GM19467 (cell line): ENCODE results near the gene CTNNAL1.
A peak's percentile ranks its signal among the peaks of the same experiment; 100 is the strongest.
"Not testable (repeated sequence)": the region's sequence is repeated elsewhere in the genome, so short reads cannot be mapped to it uniquely, and the experiment has no call there.

Experiments used
- ATAC-seq: cut with Tn5 transposase; IDR thresholded peaks from one replicate; pipeline ENCODE4 v1.9.1; 2021; ENCODE audit warnings: mild to moderate bottlenecking, moderate library complexity; ENCODE audit not compliant: unreplicated experiment

CTNNAL1 gene

DNA sequence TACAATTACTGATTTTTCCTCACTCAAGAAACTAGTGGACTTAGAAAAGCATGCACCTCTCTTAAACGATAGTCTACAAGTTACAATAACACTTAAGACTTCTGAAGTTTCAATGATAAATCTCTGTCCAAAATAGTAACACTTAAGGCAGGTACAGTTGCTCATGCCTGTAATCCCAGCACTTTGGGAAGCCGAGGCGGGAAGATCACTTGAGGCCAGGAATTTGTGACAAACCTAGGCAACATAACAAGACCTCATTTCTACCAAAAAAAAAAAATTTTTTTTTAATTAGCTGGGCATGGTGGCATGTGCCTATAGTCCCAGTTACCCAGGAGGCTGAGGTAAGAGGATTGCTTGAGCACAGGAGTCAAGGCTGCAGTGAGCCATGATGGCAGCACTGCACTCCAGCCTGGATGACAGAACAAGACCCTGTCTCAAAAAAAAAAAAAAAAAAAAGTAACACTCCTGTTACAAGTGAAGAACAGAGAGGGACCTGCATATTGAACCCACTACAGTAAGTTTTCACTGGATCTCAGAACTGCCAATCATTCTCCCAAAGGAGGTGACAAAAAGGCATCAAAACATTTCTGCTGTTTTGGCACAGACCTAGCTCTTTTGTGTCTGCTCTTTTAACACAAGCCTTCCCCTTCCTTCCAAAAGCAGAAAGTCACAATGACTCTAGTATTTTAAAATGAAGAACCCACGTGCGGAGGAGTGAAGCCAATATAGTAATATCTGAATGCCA lies 75.6 kb downstream of the CTNNAL1 start:
- no peak for ATAC-seq

DNA sequence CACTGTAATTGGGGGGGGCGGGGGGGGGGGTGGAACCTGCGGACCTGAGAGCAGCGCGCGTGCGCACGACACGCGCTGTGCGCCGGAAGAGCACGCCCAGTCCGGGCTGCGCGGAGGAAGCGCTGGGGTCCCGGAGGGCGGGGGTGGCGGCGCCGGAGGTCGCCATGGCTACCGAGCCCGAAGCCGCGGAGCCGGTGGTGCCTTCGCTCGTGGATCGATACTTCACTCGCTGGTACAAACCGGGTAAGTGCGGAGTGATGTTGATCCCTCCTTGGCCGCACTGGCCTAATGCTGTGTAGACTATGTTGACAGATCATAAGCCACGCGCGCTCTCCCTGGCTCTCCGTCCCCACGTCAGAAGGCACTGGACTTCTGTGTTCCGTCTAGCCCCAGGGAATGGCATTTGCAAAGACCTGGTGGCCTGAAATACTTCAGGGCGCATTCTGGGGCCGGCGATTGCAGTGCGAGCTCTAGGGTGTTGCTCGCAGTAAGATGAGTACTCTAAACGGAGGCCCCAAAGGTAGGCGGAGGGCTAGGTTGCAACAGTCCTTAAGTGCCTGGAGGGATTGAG lies 78.9 kb downstream of the CTNNAL1 start, which contains the start of gene ABITRAM:
ABITRAM (plus strand) TSS at position 78 of the 571 bp plus-strand sequence; CDS start at position 165, 87 bp downstream.
- ATAC-seq, result peak; percentile 79

DNA sequence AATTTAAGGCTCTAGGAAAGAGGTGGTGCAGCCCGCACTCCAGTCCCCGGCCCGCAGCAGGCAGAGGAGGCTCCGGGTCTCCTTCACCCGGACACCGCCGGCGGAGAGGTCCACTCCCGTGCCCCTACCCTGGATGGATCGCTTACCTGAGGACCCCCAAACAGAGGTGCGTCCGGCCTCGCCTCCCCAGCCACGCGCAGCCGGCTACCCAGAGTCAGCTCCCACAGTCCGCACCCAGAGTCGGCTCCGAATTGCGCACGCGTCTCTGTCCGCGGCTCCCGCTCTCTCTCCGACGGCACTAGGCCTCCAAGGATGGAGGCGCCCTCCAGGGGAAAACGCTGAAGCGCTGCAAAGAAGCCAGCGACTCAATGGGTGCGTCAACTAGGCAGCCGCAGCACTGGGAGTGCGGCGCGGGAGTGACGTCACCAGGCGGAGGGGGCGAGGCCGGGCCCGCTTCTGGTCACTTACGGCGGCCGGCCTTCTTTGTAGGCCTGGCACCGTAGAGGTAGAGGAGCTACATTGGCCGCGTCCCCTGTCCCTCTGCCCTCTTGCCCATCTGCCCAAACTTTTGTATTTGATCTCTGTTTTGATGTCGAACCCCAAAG lies 79.5 kb downstream of the CTNNAL1 start, which contains the start of gene ELP1:
ELP1 (minus strand) TSS at position 407 of the 605 bp plus-strand sequence. CDS start 2,978 bp downstream, outside the sequence.
- peak; percentile 84 for ATAC-seq

DNA sequence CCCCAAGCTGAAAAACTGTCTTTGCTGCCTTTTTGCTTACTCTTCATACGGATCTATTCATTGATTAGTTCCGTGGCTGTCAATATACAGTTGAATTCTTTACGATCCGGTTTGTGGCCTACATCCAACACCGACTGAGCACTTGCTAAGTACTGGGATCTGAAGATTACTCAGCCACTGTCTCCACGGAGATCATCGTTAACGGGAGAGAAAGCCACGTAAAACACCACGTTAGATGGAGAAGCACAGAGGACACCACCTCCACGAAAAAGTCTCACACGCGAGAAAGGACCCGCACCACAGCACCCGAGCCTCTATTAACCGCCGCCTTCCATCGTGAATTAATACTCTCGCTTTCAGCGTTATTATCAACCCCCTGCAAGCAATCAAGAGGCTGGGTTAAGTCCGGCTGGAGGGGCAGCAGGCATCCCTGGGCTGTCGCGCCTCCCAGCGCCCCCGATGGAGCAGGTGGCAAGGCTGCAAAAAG lies 80.0 kb downstream of the CTNNAL1 start:
- ATAC-seq, result no peak

DNA sequence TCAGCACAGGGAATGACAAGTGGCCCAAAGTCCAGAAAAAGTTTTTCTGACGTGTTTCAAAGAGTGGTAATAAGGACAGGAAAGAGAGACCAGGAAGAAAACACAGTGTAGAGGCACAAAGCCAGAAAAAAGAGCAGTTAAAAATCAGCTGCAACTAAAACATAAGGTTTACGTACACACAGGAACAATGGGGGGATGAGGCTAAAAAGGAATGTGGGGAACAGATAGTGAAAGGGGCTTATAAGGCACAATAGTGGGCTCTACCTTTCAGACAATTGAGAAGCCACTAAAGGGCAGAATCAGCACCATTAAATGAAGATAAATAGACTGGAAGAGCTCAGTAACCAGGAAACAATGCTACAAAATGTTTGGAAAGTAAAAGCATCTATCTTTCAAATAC lies 84.9 kb downstream of the CTNNAL1 start:
- ATAC-seq, result no peak

DNA sequence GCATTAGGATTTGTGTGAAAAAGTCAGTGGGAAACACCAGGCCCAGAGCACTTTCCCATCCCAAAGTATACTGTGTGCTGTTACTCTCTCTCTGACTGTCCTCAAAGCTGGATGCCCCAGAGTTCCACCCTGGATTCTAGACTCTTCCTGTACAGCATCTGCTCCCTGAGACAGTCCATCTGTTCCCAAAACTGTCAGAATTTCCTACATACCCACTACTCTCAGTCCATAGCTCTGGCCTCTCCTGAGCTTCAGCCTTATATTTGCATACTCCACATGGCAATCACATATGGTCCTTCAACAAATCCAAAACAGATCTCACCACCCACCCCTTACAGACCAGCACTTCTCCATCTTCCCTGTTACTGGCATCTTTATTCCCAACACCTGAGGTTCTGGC lies 88.8 kb downstream of the CTNNAL1 start:
- ATAC-seq, result no peak

DNA sequence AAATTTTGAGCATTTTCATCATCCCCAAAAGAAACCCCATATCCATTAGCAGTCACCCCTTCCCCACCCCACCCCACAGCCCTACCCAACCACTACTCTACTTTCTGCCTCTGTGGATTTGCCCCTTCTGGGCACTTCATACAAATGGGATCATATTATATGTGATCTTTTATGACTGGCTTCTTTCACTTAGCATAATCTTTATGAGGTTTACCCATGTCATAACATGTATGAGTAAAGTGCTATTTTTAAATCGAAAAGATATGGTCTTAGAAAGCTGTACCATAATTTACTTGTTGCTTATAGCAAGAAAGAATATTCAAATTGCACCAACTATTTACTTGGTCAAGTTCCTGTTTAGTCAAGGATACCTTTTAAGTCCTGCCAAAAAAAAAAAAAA lies 92.1 kb downstream of the CTNNAL1 start:
- no peak for ATAC-seq

DNA sequence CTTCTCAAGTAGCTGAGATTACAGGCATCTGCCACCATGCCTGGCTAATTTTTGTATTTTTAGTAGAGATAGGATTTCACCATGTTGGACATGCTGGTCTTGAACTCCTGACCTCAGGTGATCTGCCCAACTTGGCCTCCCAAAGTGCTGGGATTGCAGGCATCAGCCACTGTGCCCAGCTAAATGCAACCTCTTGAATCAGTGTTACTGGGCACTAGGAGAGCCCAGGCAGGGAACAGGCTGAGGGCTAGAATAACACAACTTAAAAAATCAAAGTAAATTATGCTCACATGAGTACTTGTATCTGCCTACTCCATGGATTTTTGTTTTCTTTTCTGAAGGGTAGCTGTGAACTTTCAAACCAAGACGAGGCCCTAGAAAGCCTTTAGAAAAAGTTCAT lies 92.9 kb downstream of the CTNNAL1 start:
- ATAC-seq, result not testable (repeated sequence)

DNA sequence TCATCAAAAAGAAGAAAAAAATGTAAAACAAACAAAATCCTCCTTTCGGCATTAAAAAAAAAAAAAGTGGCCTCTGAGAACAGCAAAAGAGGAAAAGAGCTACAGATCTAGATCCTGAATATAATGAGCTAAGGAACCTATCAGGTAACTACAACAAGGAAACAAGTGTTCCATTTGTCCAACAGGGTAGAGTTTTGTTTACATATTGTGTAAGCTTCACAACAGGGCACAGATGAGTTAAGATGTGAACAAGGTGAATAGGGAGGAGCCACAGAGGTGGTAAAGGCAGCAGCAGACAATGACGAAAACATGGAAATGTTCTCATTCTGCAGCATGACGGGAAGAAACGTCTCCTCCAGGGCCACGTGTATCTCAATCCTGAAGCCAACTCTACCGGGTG lies 93.8 kb downstream of the CTNNAL1 start:
- ATAC-seq, result no peak

DNA sequence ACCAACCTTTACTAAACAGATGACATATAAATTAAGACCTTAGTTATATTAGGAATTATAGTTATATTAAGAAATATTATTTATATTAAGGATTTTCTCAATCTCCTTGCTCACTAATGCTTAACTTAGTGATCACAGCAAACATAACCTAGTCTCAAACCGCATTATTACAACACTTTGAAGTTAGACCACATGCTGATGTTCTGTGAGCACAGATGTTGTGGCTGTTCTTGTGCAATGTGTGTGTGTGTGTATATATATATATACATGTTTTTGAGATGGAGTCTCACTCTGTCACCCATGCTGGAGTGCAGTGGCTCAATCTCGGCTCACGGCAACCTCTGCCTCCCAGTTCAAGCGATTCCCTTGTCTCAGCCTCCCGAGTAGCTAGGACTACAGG lies 99.9 kb downstream of the CTNNAL1 start:
- no peak for ATAC-seq

DNA sequence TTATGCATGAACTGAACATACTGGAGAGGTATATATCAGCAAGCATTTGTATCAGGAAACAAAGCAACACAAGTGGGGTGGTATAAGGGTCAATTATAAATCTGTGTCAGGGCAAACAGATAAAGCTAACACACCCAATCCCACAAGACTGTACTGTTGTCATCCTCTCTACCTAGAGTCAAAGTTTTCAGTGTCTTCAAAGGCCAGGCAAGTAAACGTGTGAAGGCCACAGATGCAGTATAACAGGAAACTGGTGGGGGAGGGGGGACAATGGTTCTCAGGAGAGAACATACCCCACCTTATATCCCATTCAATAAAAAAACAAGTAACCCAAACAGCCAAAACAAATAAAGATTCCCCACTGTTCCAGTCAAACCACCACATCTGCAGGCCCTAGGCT lies 101.5 kb downstream of the CTNNAL1 start:
- ATAC-seq, result no peak

DNA sequence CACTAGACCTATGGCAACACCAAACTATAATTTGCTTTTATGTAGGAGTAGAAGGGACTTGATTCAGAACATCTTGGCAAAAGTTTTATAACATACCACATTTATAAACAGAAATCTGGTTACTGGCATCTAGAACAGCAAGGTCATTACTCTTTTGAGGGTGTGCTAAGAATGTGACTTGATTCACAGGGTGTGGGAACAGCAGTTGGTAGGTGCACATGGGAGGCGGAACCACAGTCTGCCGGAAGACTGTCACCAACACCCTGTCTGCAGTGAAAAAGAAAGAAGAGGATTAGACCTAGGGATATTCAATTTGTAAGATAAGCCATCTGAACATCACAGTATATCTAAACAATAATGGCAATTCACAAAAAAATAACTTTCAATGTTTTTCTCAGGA lies 102.4 kb downstream of the CTNNAL1 start:
- ATAC-seq, result no peak

DNA sequence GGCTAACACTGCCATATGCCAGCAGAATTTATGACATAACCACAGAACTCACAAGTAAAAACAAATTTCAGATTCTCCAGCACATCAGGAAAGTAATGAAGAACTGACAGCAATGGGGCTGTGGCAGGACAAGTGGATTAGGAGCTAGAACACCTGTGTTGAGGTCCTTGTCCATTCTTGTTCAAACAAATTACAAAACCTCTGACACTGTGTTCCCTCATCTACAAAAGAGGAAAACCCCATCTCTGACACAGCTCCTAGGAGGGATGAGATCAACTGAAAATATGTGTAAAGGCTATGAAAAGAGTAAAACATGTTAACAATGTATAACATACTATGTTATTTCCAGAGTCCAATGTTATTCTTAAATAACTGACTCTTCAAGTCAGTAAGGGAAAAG lies 102.9 kb downstream of the CTNNAL1 start:
- no peak for ATAC-seq

DNA sequence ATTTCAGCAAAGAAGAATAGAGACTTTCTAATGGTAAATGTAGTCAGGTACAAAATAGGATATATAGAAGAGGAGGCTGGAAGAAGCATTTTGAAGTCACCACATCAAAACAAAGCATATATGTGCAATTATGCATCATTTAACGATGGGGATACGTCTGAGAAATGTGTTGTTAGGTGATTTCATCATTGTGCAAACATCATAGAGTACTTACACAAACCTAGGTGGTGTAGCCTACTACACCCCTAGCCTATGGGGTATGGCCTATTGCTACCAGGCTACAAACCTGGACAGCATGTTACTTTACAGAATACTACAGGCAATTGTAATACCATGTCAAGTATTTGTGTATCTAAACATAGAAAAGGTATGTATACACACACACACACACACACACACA lies 107.8 kb downstream of the CTNNAL1 start:
- ATAC-seq, result no peak

DNA sequence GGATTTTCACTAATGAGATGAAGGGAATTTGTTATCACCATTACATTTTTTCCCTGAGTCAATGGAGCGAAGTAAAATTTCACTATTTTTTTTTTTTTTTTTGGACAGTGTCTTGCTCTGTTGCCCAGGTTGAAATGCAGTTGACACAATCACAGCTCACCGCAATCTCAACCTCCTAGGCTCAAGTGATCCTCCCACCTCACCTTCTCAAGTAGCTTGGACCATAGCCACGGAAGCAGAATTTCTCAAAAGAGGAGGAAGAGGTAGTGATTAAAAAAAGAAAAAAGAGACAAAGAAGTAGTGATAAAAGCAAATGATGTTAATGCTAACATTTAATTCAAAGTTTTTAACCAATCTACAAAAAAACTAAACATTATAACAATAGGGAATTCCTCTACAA lies 109.1 kb downstream of the CTNNAL1 start:
- ATAC-seq, result no peak

DNA sequence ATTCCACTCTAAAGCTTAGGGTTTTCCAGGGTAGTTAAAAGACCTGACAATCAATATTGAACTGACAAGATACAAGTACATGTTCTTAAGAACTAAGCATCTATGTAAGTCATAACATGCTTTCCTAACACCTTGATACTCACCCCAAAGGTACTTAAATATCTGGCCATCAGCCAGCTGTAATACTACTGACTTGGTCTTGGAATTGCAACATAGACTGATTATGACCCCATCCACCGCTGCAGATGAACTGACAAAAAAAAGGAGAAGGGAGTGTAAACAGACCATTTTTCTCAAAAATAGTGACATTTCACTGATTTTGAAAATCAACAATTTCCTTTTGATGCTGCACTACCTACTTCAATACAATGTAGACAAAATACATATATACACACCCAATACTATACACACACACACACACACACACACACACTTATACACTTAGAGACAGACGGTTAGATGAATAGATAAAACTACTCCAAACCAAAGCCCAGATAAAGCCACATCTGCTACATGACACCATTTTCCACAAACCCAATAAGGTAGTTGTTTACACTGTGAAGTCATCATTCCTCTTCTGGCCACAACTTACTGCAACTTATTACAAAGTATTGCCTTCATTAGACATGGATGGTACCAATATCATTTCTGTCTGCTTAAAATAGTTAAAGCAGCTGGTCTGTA lies 109.7 kb downstream of the CTNNAL1 start:
- ATAC-seq, result no peak

DNA sequence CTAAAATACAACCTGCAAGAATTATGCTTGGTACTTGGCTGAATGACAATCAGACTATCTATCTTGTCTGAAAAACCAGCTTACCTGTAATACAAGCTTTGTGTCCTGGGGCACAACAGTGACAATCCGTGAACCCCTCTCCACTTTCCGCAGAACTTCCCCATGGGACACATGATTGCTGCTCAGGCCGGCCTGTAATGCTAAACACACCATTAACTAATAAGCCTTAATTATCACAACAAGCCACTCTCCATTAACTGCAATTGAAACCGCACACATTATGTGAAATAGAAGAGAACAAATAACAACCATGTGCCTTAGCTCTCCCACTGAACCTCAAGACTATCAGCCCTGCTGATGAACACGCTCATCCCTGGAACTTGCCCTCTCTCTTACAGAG lies 113.1 kb downstream of the CTNNAL1 start:
- no peak for ATAC-seq

DNA sequence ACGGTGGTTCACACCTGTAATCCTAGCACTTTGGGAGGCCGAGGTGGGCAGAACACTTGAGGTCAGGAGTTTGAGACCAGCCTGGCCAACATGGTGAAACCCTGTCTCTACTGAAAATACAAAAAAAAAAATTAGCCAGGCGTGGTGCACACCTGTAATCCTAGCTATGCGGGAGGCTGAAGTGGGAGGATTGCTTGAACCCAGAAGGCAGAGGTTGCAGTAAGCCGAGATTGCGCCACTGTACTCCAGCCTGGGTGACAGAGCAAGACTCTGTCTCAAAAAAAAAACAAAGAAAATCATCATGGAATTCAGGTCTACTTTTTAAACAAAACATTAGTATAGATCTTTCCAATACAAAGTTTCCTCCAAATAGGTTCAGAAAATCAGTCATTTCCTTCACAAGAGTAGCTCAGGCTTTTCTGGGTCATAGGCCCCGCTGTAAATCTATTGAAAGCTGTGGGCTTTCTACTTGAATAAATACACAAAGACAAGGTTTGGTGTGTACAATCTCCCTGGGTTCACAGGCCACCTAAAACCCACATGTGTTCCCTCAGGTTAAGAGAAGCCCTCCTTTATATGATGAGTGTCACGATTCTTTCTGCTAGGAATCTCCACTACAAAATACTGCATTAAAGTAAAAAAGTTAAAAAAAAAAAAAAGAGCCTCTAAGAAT lies 114.1 kb downstream of the CTNNAL1 start:
- not testable (repeated sequence) for ATAC-seq

DNA sequence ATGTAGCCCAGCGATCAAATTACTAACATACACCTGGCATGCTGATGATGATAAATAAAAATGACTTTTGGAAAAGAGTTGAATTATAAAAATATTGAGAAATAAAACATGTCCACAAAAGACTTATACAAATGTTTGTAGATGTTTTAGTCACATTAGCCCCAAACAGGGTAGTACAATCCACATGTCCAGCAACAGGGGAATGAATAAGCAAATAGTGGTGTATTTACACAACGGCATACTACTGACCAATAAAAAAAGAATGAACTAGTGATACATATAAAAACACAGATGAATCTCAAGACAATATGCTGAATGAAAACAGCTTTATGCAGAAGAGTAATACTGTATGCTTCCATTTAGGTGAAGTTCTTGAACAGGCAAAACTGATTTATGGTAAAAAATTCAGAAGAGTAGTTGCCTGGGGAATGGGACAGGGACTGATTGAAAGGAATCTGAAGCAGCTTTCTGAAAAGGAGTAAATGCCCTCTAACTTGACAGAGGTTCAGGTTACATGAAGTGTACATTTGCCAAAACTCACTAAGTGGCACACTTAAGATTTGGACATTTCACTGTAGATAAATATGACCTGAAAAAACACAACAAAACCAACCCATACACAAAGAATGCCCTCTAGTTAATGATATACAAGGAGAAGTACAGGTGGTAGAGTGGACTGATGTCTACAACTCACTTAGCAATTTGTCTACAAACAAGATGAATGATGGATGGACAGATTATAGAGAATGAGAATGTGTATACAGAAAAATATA lies 115.8 kb downstream of the CTNNAL1 start:
- ATAC-seq, result no peak
